HL-60/S4 treated with retinoic acid at 250 ng/mL for 4 days and 3 days (cell line): ENCODE measurements around the gene TMEM52.
"Not testable (repeated sequence)": the region's sequence is repeated elsewhere in the genome, so short reads cannot be mapped to it uniquely, and the experiment has no call there.

ENCODE experiments used
- in situ Hi-C: fragments of 300-500 bp; cut with MboI; formaldehyde crosslinking; loops from 2 replicates; pipeline ENCODE4 v1.7.0; 2022; ENCODE audit warnings: low sequenced_read_pairs

TMEM52 gene

DNA sequence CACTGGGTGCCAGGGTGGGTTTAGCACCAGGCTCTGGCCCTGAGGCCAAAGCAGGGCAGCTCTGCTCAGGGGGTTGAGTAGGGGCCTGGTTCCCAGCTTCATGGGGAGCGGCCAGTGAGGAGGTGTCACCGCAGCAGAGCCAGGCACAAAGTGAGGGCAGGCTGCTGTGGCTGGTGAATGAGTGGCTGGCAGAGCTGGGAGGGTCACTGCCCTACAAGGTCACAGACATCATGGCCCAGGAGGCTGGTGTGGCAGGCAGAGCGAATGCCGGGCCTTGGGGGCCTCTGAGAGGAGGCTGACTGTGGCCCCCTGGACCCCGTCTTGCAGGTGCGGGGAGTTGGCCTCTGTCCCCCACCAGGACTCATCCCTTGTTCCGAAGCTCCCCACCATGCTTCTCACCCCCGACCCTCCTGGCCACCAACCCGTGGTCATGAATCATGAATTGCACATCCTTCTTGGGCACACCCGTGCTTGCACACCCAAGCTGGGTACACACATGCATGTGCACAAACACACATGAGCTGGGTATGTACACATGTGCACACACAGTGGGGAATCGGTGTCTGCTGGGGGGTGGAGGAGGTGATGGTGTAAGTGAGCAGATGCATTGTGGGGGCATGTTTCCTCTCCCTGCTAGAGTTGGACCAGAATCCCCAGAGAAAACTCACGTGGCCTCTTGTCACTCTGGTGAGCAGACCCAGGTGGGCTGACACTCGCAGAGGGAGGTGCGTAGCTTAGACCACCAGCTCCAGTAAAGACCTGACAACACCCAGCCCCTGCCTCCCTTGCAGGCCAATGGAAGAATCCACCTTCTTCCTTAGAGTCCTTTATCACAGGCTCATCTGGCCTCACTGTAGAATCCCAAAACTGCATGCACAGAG lies 23.4 kb downstream of the TMEM52 start:
- in situ Hi-C loops, result no loop called here

GRCh38 chr1:1895060-1895418 lies 24.0 kb downstream of the TMEM52 start:
- in situ Hi-C loops, result no loop called here

DNA sequence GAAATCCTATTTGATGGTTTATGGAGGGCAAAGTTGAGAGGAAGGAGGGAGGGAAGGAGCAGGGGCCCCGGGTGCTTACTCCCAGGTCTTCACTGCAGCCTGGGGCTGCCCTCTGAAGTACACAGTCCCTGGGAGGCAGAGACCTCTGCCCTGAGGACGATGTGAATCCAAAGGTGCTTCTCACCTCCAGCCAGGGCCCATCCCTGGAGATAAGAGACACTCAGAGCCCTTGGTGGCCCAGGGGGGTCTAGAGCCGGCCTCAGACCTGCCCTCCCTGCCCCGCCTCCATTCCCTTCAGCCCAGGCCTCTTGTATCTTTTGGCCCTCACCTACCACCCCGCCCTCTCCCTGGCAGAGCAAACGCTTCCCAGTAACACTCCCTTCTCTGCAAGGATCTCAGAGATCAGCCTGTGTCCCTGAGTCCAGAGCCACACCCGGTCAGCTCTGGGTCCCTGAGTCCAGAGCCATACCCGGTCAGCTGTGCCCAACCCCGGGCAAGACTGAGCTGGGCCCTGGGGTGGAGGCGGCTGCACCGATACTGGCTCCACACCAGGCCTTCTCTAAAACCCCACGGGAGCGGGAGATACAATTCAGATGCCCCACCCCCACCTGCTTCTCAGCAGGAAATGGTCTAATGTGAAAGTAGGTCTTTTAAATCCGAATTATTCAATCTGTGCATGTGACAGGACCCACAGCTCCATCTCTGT lies 24.6 kb downstream of the TMEM52 start:
- in situ Hi-C loops, result no loop called here

GRCh38 chr1:1893997-1894353 lies 25.1 kb downstream of the TMEM52 start:
- in situ Hi-C loops, result no loop called here

DNA sequence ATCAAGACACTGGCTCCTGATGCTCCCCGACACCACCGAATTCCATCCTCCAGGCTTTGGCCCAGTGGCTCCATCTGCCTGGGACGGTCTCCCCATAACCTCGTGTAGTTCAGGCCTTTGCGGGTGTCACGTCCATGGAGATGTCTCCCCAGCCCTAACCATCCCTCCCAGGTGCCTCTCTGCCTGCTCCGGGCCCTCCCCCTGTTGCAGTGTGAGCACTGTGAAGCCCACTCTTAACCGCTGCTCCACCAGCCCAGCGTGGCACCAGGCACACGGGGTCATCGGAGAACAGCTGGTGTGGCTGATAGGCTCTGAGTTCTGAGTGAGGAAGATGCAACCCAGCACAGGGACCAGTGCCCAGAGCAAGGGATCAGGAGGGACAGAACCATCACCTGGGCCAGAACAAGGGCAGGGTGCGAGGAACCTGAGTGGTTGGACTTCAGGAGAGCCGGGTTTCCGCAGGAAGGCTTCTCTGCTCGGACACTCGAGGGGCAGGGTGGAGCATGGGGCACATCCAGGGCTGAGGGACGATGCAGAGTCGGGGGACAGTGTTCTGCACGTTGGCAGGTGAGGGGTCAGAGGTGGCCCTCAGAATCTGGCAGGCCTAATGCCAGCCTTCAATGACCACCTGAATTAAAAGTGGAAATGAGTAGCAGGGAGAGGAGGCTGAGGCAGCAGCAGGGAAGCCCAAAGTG lies 25.6 kb downstream of the TMEM52 start:
- in situ Hi-C loops, result no loop called here

DNA sequence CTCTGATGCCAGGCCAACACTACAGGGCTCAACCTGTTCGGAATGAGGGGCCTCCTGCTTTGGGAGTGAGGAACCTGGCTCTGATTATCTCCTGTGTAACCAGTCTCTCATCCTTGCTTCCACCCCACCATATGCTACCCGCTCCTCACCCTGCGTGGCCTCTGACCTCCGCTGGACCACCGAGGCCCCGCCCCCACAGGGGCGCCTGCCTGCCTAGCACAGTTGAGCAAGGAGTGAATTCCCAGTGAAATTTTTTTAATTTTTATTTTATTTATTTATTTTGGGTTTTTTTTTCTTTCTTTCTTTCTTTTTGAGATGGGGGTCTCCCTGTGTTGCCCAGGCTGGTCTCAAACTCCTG lies 26.3 kb downstream of the TMEM52 start:
- in situ Hi-C loops, result no loop called here

DNA sequence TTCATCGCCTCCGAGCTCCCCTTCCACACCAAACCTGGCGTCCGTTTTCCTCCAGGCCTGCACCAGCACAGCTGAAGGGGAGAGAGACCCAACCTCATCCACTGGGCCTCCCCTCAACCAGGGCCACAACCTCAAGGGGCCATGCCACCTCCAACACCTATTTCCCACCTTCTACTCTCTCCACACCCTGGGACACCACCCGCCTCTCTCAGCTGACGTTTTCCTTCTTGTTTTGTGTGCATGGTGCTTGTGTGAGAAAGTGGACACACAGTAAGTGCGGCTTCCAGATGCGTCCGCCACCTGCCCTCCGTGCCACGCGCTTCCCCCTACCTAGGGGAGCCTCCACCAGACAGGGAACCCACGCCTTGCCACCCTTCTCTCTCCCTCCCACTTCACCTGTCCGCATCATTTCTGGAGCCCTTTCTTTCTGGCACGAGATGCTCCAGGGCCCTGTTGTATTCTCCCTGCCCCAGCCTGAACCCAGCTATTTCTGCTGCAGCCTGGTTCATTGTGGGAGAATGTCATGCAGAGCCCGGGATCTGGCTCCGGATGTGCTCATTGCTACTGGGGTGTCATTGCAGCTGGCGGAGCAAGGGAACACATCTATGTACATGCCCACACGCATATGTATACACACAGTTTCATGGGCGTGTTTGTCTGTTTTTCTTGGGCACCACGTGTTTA lies 26.9 kb downstream of the TMEM52 start:
- in situ Hi-C loops, result no loop called here

DNA sequence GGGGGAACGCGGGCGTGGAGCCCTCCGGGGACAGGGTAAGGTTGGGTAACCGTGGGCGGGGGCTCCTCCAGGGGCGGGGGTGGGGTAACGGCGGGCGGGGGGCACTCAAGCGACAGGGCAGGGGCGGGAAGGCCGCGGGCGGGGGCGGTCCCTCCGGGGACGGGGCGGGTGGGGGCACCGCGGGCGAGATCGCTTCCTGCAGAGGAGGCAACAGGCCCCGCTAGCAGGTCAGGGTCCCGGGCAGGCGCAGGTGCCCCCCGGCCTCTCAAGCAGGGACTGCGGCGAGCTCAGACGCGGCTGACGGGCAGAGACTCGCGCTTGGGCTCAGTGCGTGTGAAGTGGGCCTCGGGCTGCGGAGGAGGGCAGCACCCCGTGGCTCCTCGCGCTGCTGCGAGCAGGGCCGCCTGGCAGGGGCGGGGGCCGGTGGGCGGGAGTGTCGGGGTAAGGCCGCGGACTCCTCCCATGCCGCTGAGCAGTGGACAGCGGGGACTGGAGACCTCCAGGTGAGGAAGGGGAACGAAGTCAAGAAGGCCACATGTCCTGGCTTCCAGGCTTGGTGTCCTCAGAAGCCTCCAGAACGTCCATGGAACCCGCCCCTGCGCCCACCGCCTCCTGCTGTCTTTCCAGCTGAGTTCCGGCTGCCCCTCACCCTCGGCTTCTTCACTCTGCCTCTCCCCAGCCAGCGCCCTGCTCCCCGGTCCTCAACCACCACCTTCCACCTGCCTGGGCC lies 27.6 kb downstream of the TMEM52 start:
- in situ Hi-C loops, result no loop called here

GRCh38 chr1:1890506-1891348 lies 28.4 kb downstream of the TMEM52 start, which contains the start of gene GNB1:
Gene GNB1, minus strand, starts transcription at chr1:1891087. Its CDS starts 65,634 bp downstream, at chr1:1825453.
- in situ Hi-C loops, result no loop called here

DNA sequence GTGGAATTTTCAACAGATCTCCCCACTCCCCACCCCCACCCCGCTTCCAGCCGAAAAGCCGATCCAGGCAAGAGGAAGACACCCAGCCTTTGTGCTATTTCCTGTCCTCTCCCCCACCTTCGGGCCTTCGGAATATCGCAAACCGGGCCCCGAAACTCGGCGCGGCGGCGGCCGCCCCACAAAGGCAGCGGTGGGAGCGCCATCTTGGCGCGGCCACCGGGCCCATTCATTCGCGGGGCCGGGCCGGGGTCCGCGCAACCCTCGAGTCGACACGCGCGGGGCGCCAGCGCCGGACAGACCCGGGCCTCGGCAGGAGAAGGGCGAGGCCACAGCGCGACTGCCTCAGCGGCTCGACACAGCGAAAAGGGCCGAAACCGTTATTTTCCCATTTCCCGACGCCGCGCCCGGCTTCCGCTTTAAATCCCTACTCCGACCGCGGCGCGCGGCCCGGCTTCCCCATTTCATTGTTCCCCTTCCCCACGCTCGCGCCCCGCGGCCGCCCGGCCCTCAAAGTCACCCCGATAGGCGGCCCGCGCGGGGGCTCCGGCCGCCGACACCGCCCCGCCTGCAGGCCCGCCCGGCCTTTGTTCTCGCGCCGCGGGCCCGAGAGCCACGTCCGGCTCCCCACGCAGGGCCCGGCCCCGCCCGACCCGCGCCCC lies 29.1 kb downstream of the TMEM52 start:
- in situ Hi-C loops, result no loop called here

- in situ Hi-C loops, result no loop called here
These were observed 29.9 kb downstream of the TMEM52 start for GRCh38 chr1:1889090-1889750.

DNA sequence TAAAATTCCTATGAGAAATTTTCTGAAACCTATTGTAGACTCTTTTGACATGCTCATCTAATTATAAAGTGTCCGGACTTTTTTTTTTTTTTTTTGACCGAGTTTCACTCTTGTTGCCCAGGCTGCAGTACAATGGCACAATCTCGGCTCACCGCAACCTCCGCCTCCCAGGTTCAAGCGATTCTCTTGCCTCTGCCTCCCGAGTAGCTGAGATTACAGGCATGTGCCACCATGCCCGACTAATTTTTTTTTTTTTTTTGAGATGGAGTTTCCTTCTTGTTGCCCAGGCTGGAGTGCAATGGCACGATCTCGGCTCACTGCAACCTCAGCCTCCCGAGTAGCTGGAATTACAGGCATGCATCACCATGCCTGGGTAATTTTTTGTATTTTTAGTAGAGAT lies 35.2 kb downstream of the TMEM52 start:
- in situ Hi-C loops, result not testable (repeated sequence)

- in situ Hi-C loops, result no loop called here
These were observed 35.8 kb downstream of the TMEM52 start for GRCh38 chr1:1883092-1883873.

GRCh38 chr1:1881727-1882126 lies 37.4 kb downstream of the TMEM52 start:
- in situ Hi-C loops, result no loop called here

DNA sequence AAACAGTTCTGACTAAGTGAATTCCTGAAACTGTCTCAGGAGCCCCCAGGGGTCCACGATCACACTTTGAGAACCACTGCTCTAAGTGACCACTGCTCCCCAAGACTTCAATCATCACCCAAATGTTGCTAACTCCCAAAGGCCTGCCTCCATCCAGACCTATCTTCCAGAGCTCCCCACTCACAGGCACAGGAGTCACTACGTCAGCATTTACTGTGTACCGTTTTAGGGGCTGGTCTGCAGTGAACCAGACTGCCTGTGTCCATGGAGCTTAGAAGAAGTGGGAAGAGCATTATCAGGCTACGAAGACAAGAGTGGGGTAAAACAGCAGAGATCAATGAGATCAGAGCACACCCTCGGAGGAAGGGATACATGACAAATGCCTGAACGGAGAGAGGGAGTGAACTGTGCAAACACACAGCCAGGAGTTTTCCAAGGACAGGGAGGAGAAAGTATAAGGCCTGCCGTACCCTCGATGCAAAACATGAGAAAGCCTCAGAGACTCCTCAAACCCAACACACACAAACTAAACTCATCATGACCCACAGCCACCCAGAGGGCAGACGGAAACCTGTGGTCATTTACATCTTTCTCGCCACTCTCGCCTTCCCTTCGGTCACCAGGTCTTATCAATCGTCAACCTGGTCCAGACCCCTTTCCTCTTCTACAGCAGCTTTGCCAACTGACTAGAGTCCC lies 38.3 kb downstream of the TMEM52 start:
- in situ Hi-C loops, result no loop called here

DNA sequence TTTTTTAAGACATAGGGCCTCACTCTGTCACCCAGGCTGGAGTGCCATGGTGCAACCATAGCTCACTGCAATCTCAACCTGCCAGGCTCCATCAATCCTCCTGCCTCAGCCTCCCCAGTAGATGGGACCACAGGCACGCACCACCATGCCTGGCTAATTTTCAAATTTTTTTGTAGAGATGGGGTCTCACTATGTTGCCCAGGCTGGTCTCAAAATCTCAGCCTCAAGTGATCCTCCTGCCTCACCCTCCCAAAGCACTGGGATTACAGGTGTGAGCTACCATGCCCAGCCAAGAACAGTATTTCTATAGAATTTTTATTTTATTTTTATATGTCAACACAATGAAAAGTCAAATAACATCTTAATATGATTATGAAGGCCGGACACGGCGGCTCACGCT lies 39.1 kb downstream of the TMEM52 start:
- in situ Hi-C loops, result no loop called here

- in situ Hi-C loops, result no loop called here
These were observed 41.1 kb downstream of the TMEM52 start for GRCh38 chr1:1877865-1878436.
